ENCODE data around the gene CFL1. TPM values are rescaled to one million over a fixed set of nuclear protein-coding genes. Genes with fewer than 3 reads are reported as not detected.
A peak's percentile ranks its signal among the peaks of the same experiment; 100 is the strongest.
"Not testable (repeated sequence)": the region's sequence is repeated elsewhere in the genome, so short reads cannot be mapped to it uniquely, and the experiment has no call there.

CFL1 gene
- total RNA-seq, 1 donor from 2014 or later, result 353 TPM

DNA sequence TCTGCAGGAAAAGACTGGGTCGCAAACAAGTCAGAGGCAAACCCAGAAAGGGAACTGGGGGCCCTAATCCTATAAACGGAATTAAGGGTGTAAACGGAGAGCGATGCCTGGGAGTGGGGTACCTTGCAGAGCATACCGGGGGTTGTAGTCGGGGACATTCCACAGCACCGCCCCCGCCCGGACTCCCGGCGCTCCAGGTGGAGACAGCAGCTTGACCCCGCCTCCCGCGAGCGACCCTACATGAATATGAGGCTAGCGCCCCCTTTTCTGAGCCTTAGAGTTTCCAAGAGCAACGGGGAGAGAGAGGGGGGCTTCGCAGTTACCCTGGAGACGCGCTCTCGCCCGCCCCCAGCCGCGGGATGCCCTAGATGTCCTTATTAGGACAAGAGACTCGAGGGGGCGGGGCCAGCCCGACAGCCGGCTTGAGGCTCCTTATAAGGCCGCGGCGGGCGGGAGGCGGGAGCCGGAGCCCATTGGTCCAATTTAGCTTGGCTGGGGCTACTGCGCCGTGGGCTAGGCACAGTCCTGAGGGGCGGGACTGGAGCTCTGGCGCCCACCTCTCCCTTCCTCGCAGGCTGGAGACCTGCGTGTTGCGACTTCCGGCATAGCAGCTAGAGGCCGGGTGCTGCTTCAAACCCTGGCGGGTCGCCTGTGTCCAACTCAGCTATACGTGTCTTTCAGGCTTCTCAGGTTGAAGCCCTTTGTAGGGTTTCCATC, 1.3 kb upstream of the CFL1 start:
- peak; percentile 99 for DNase-seq (ENCODE audit: low spot score)

DNA sequence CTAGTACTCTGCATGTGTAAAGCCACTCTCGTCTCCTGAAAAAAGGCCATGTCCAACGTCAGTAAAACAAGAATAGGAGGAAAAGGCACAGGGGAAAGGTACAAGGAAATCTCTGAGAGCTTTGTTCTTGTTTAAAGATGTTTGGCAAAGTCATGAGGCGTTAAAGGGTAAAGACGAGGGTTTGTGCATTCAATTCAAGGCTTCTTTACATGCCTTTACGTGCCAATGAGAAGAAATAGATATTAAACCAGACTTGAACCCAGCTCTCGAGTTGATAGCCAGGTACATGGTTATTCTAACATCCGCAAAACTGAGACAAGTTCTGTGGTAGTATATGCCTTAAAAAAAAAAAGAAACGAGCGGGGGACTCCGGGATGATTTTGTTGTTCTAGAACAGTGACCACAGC, 704 bp upstream of the CFL1 start:
- no peak for DNase-seq (ENCODE audit: low spot score)

DNA sequence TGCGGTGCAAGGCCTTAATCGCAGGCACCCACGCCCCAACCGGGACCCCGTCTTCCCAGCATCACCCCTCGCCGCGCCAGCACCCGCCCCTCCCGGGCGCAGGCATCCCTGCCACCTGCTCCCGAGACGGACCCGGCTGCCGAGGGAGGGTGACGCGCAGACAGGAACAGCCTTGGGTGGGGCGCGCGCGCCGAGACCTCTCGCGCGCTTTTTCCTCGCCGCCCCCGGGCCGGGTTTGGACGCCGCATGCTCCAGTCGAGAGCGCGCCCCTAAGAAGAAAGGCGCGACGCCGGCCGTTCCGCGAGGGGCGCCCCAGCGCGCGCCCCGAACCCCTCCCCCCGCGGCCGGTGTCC, 504 bp downstream of the CFL1 start:
- DNase-seq (ENCODE audit: low spot score), result peak; percentile 52

DNA sequence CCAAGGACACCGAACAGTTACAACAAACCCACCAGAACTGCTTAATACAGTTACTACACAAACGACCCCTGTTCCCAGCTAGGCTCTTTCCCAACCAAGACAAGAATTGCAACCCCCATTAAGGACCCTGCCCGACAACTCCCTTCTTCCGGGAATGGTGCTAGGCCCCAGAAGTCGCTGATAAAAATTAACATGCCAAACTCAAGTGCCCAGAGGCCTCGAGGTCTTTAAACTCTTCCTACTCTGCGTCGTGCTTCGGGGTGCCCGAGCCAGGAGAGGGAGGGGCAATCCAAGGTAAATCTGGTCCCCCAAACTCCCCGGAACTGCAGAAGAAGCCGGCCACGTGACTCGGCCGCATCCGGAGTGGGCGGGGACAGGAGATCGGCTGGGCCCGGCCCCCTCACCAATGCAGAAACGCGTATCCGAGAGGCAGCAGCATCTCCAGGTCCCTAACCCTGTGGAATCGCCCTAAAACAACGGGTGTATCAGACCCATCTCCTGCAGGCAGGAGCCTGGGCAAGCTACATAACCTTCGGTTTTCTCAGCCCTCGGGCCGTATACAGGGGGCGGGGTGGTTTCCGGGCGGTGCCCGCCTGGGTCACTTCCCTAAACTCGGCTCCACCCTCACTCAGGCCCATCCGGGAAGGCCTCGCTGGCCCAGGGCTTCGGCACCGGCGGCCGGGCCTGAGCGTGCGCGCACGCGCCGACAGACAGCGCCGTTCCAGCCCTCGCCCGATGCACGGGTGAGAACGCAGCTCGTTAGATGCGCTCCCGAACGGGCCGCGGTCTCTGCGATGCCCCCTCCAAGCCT, 1.1 kb downstream of the CFL1 start:
- DNase-seq (ENCODE audit: low spot score), result peak; percentile 84

DNA sequence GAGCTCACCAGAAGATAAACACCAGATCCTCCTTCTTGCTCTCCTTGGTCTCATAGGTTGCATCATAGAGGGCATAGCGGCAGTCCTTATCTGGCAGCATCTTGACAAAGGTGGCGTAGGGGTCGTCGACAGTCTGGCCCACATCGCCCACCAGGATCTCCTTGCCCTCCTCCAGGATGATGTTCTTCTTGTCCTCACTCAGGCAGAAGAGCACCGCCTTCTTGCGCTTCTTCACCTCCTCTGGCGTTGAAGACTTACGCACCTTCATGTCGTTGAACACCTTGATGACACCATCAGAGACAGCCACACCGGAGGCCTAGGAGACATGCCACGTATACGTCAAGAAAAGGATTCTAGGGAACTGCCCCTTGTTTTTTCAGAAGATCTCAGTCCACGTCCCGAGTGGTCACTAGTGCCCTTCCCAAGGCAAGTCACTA, 2.0 kb downstream of the CFL1 start:
- no peak for DNase-seq (ENCODE audit: low spot score)

DNA sequence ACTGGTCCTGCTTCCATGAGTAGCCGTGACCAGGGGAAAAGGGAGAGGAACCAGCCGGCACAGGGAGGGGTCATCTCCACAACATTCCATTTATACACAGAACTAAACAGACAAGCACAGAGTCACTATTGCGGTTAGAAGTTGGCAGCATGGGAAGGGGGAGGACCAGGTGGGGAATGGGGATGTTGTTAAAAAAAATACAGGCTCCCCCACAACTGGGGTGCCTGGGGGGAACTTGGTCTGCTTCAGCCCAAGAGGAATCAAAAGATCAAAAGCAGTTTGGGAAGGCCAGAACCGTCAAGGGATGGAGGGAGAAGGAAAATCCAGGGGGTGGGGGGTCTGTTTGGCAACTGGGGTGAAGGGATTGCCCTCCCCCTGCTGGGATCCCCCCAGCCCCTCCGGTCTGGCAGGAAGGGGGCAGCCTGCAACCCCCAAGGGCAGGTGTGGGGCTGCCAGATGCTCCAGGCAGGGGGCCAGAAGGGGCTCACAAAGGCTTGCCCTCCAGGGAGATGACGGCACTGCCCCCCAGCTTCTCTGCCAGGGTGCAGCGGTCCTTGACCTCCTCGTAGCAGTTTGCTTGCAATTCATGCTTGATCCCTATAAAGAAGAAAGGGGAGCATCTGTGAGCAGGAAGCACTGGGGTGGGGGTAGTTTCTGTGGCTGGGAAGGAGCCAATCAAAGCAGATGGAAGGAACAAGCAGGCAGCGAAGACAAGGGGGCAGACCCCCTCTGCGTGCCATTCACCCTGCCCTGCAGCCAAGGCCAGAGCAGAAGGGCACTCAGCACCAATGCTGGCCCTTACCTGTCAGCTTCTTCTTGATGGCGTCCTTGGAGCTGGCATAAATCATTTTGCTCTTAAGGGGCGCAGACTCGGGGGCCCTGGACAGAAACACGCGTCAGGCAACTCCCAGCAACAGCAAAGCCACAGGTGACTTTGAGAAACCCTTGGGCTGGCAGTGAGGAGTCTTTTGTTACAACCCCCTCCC, 2.8 kb downstream of the CFL1 start:
- no peak for DNase-seq (ENCODE audit: low spot score)

DNA sequence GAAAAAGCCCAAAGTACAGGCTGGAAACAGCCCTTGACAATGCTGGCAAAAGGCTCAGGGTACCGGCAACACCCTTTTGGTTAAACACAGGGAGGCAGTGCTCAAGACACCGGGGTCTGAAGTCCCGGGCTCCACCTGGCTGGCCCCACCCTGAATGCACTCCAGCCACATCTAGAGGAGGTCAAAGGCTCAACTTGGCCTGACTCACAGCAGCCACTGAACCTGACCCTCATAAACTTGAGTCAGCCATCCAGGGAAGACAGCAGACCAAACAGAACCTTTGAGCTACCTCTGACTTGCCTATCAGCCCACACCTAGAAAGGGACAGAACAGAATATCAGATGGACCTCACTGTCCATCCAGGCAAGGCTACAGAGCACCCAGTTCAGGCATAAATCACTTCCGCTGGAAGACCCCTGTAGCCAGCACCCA, 3.8 kb downstream of the CFL1 start:
- DNase-seq (ENCODE audit: low spot score), result no peak

DNA sequence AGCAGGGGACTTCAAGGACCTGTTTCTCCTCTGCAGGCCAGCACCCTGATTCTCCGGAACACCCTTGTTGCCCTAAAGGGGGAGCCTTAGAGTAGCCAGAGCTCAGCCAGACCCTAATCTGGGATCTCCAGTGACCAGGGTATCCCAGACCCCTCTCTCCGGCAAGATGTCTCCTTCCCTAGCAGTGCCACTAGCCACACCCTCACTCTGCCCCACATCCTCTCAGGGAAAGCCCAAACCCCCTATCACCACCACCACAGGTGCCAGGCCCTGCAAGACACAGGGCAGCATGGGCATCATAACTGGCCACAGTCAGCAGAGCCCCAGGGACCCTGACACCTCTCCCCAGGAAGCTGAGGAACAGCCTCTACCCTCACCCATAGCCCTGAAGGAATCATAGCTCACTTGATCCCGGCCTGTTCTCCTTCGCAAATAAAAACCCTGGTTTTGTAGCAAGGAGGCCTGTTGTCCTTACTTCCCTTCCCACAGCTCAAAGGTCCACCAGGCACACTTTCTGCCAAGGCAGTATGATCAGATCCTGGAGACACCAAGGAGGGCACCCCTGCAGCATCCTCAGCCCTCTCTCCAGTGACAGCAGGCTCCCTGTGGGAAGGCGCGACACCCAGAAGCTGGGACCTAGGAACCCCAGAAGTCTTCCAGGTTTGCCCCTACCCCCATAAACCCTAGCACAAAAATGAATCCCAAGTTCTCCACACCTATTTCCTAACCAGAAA, 4.6 kb downstream of the CFL1 start:
- DNase-seq (ENCODE audit: low spot score), result no peak

DNA sequence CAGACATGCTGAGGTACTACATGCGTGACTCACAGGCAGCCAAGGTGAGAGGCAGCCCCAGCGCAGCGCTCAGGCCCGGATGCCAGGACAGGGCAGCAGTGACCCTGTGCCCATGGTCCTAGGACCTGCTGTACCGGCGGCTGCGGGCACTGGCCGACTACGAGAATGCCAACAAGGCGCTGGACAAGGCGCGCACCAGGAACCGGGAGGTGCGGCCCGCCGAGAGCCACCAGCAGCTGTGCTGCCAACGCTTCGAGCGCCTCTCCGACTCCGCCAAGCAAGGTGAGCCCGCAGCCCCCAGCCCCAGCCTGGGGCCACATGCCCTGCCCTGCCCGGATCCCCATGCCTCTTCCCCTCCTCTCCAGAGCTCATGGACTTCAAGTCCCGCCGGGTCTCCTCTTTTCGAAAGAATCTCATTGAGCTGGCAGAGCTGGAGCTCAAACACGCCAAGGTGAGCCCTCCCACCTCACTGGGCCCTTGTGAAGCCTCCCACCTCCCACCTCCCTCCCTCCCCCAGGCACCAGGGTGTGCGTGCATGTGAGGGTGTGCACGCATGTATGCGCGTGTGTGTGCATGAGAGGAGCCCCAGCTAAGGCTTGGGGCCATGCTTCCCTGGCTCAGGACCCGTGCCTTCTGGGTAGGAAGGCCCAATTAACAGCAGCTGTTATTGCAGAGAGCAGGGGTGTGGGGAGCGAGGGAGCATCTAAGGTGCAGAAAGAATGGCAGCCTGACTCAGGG, 5.3 kb downstream of the CFL1 start:
- DNase-seq (ENCODE audit: low spot score), result no peak

DNA sequence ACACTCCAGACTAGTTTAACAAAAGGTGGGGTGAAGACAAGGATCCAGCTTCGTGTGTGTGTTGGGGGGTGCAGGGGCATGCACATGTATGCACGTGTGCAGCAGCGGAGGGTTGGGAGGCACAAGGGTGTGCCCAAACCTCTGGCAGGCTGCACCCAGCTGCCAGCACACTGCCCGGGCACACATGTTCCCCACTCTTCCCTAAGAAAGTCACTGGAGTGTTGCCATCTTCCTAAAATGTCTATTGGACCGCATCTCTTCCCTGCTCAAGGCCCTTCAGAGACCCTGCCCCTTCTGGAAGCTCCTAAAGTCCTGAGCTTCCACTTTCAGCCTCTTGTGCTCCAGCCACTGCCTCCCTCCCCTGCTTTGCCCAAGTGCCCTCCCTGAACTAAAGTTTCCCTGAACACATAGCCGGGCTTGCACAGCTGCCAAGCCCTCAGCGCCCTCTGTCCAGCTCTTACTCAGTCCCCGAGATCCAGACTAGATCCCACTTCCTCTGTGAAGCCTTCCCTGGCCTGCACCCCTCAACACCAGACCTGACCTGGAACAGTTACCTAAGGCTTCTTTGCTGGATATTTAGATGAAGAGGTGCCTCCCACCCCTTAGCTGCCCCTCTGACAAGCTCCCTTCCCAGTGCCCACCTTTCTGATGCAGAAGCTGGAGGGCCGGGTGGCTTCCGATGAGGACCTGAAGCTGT, 6.0 kb downstream of the CFL1 start:
- no peak for DNase-seq (ENCODE audit: low spot score)

DNA sequence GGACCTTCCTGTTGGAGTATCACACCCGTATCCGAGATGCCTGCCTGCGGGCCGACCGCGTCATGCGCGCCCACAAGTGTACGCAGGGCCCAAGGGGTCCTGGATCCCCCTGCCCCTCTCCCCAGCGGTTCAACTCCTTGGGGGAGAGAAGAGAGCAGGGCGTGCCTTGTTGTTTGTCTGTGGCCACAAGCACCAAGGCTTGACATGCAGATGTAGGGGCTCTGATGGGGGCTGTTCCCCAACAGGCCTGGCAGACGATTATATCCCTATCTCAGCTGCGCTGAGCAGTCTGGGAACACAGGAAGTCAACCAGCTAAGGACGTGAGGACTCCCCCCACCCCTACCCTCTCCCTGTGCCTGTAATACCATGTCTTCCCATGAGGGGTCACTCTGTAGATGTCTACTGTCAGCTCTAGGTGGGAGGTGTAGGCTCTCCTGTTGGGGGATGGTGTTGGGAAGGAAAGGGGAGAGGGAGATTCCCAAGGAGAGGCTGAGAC, 6.8 kb downstream of the CFL1 start:
- no peak for DNase-seq (ENCODE audit: low spot score)

DNA sequence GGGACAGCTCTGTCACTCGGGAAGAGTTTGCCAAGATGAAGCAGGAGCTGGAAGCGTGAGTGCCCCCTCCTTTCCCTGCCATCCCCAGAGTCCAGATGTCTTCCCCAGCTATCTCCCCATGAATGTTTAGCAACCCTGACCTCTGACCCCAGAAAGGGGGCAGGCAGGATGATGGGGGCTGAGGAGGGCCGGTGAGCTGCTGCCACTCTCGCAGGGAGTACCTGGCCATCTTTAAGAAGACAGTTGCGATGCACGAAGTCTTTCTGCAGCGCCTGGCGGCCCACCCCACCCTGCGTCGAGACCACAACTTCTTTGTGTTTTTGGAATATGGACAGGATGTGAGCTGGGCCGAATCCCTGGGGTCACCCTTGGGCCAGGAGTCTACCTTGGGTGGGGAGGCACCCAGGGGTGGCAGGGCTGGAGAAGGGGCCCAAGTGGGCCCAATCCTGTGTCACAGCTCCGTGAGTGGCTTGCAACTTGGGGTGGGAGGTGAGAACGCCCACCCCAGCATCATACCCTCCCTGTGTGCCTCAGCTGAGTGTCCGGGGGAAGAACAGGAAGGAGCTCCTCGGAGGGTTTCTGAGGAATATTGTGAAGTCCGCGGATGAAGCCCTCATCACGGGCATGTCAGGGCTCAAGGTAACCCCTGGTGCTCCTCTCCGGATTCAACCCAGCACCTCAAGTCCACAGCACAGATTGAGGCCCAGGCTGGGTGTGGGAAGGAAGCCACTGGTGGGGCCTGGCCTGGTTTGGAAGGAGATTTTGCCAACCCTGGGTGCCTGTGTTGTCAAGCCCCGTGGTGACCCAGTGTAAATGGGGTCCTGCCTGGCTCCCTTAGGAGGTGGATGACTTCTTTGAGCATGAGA, 7.5 kb downstream of the CFL1 start:
- no peak for DNase-seq (ENCODE audit: low spot score)

DNA sequence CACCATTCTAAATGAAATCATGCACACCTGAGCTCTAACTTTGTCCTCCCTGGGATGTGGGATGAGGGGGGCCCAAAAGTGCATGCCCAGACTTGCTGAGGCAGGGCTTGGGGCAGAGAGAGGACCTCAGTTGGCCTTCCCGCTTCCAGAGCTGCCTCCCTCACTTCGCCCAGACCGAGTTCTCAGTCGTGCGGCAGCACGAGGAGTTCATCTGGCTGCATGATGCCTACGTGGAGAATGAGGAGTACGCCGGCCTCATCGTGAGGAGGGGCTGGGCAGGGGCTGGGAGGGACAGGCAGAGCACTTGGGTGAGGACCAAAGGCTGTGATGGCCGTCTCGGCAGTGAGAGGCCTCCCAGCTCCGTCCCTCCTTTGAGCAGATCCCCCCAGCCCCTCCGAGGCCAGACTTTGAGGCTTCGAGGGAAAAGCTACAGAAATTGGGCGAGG, 8.2 kb downstream of the CFL1 start:
- DNase-seq (ENCODE audit: low spot score), result no peak

DNA sequence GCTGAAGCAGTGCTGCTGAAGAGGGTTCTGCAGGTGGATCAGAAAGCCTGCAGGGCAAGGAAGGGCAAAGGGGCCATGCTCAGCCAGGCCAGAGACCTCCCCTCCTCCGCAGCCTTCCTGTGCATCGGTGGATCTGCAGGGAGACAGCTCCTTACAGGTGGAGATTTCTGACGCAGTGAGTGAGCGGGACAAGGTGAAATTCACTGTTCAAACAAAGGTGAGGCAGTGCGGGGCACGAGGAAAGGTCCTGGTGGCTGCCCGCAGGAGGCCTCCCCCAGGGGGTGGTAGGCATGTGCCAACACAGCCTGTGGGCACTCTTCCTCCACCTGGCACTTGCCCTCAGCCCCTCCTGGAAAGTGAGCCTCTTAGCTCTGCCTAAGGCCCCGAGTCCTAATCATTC, 8.6 kb downstream of the CFL1 start:
- DNase-seq (ENCODE audit: low spot score), result no peak

DNA sequence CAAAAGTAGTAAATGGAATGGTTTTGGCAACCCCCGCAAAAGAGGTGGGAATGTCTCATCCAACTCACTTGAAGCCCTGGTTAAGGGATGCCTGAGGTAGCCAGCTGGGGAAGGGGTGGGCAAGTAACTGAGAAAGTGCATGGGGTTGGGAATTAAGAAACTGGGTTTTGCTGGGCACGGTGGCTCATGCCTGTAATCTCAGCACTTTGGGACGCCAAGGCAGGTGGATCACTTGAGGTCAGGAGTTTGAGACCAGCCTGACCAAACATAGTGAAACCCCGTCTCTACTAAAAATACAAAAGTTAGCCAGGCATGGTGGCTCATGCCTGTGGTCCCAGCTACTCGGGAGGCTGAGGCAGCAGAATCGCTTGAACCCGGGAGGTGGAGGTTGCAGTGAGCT, 9.3 kb downstream of the CFL1 start:
- DNase-seq (ENCODE audit: low spot score), result not testable (repeated sequence)

DNA sequence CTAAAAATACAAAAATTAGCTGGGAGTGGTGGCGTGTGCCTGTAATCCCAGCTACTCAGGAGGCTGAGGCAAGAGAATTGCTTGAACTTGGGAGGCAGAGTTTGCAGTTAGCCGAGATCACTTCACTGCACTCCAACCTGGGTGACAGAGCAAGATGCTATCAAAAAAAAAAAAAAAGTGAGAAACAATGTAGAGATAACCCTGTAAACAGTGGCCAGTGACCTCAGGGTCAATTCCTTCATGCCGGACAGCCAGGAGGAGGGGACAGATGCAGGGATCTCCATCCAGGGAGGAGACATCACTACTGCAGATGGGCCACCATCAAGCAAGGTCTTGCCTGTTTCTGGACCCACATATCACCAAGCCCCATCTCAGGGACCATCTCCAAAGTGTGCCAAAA, 10.2 kb downstream of the CFL1 start:
- DNase-seq (ENCODE audit: low spot score), result no peak

DNA sequence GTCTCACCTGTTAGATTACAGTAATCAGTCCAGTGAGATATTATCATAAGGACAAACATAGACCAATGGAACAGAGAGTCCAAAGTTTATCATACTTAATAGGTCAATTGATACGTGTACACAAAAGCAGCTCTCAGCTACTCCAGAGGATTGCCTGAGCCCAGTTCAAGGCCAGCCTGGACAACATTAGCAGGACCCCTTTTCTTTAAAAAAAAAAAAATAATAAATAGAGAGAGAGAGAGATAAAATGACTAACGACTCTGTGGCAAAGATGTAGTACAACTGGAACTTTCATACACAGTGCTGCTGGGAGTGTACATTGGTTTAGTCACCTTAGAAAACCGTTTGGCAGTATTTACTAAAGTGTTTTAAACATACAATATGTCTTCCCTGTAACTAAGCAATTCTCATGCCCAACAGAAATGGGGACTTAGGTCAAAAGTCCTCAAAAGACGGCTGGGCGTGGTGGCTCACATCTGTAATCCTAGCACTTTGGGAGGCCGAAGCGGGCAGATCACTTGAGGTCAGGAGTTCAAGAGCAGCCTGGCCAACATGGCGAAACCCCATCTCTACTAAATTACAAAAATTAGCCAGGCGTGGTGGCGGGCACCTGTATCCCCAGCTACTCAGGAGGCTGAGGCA, 13.6 kb downstream of the CFL1 start:
- no peak for DNase-seq (ENCODE audit: low spot score)

DNA sequence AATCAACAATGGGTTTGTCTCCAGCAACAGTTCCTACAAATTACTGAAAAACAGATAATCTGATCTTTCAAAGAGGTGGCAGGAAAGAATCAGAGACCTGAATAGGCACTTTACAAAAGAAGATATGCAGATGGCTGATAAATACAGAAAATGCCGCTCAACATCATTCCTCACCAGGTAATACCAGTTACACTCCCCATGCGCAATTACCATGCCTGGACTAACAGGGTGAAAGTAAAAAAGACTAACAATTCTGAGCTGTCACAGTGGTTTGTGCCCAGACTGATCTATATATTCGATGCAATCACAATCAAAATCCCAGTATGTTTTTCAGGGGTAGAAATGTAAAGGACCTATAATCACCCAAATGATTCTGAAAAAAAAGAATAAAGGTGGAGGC, 14.2 kb downstream of the CFL1 start:
- no peak for DNase-seq (ENCODE audit: low spot score)

All from umbilical cord (tissue), 2 donors.